ENCODE data around the gene RGSL1. TPM values are rescaled to one million over a fixed set of nuclear protein-coding genes. Genes with fewer than 3 reads are reported as not detected.
A peak's percentile ranks its signal among the peaks of the same experiment; 100 is the strongest.

The RGSL1 gene
- total RNA-seq, 2 donors from 2014 or later = not detected

DNA sequence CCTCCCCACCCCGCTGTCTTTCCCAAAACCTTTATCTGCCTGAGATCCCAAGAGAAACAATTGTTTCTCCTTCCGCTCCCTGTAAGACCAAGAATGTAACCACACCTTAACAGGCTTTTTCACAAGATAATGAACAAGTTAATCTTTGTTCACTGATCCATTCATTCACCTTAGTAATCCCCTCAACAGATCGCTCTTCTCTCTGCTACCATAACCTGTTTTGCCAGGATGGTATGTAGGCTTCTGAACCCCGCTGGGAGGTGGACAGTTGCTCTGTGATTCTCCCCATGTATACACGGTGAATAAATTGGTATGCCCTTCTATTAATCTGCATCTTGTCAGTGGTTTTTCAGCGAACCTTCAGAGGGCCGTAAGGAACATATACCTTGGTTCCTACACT is 18.7 kb upstream of the RGSL1 start:
- H3K36me3 Mint-ChIP-seq (ENCODE audit: low read depth) = no peaks in the 10 kb centered on the region
- WGBS, 2 experiments (ENCODE audit: insufficient coverage in 1 of 2, insufficient read length in 1 of 2) = 76 to 87% methylated on average over 6 to 7 of the region's 7 CpGs
- H3K9ac ChIP-seq (ENCODE audit: extremely low read depth, low read length, poor library complexity, severe bottlenecking) = peak overlapping the region; percentile 9
- H3K4me3 ChIP-seq (ENCODE audit: low read length) = peak overlapping the region; percentile 25
- H3K36me3 ChIP-seq (ENCODE audit: control insufficient read depth, insufficient read depth, low read length) = no peaks in the 10 kb centered on the region
- no peaks in the 10 kb centered on the region for H3K27me3 ChIP-seq (ENCODE audit: control insufficient read depth, insufficient read depth, low read length, poor library complexity, severe bottlenecking)
- no peaks in the 10 kb centered on the region for H3K27me3 Mint-ChIP-seq (ENCODE audit: insufficient read depth)
- DNase-seq = no peak
- peaks cover 9% of the 10 kb centered on the region for H3K9me3 Mint-ChIP-seq
- peak overlapping the region; percentile 54 for H3K27ac Mint-ChIP-seq
- H3K4me1 Mint-ChIP-seq = peaks cover 10% of the 10 kb centered on the region
- H3K4me3 Mint-ChIP-seq = no peak overlapping the region
- H3K4me1 ChIP-seq (ENCODE audit: control insufficient read depth, insufficient read depth, low read length) = no peaks in the 10 kb centered on the region
- no peak for TF ChIP-seq CTCF (conservative IDR thresholded peaks at IDR 0.05)
- no peaks in the 10 kb centered on the region for H3K9me3 ChIP-seq (ENCODE audit: control insufficient read depth, low read length)
- no peak overlapping the region for H3K27ac ChIP-seq (ENCODE audit: low read depth, low read length)

GRCh38 chr1:182433580-182433979 is 16.4 kb upstream of the RGSL1 start:
- Histone ChIP-seq H3K27ac (ENCODE audit: low read depth, low read length) (no peak overlapping the region), H3K9ac (ENCODE audit: extremely low read depth, low read length, poor library complexity, severe bottlenecking) (no peak overlapping the region), H3K4me3 (ENCODE audit: low read length) (no peak overlapping the region), H3K27me3 (ENCODE audit: control insufficient read depth, insufficient read depth, low read length, poor library complexity, severe bottlenecking) (no peaks in the 10 kb centered on the region), H3K9me3 (ENCODE audit: control insufficient read depth, low read length) (peaks cover 9% of the 10 kb centered on the region), H3K4me1 (ENCODE audit: control insufficient read depth, insufficient read depth, low read length) (no peaks in the 10 kb centered on the region), H3K36me3 (ENCODE audit: control insufficient read depth, insufficient read depth, low read length) (no peaks in the 10 kb centered on the region)
- peaks cover 3% of the 10 kb centered on the region for H3K36me3 Mint-ChIP-seq (ENCODE audit: low read depth)
- no peak overlapping the region for H3K27ac Mint-ChIP-seq
- H3K9me3 Mint-ChIP-seq = peaks cover 19% of the 10 kb centered on the region
- no peak for DNase-seq
- H3K4me1 Mint-ChIP-seq = peaks cover 10% of the 10 kb centered on the region
- no peak overlapping the region for H3K4me3 Mint-ChIP-seq
- 93% methylated on average over 1 of the region's 1 CpG; no CpG with 5 or more reads in 1 of the 2 experiments for WGBS, 2 experiments (ENCODE audit: insufficient coverage in 1 of 2, insufficient read length in 1 of 2)
- TF ChIP-seq CTCF (conservative IDR thresholded peaks at IDR 0.05) = no peak
- H3K27me3 Mint-ChIP-seq (ENCODE audit: insufficient read depth) = no peaks in the 10 kb centered on the region

DNA sequence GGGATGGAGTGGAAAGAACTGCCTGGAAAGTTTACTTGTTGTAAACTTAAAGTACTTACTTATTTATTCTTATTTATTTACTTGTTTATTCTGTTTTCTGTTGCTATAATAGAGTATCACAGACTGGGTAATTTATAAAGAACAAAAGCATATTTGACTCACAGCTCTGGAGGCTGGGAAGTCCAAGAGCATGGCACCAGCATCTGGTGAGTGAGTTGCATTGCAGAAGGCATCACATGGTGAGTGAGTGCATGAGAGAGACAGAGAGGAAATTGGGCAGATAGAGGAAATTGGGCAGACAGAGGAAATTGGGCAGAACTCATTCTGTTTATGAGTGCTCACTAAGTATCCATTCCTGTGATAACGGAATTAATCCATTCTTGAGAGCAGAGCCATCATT is 11.6 kb upstream of the RGSL1 start:
- Mint-ChIP-seq H3K9me3 (peaks cover 34% of the 10 kb centered on the region), H3K27me3 (ENCODE audit: insufficient read depth) (peaks cover 1% of the 10 kb centered on the region), H3K4me3 (no peak overlapping the region), H3K4me1 (peaks cover 5% of the 10 kb centered on the region), H3K36me3 (ENCODE audit: low read depth) (peaks cover 3% of the 10 kb centered on the region), H3K27ac (no peak overlapping the region)
- WGBS, 2 experiments (ENCODE audit: insufficient coverage in 1 of 2, insufficient read length in 1 of 2) = 91 to 100% methylated on average over 1 of the region's 1 CpG
- Histone ChIP-seq H3K4me1 (ENCODE audit: control insufficient read depth, insufficient read depth, low read length) (no peaks in the 10 kb centered on the region), H3K9ac (ENCODE audit: extremely low read depth, low read length, poor library complexity, severe bottlenecking) (no peak overlapping the region), H3K36me3 (ENCODE audit: control insufficient read depth, insufficient read depth, low read length) (no peaks in the 10 kb centered on the region), H3K9me3 (ENCODE audit: control insufficient read depth, low read length) (peaks cover 13% of the 10 kb centered on the region), H3K27ac (ENCODE audit: low read depth, low read length) (no peak overlapping the region), H3K27me3 (ENCODE audit: control insufficient read depth, insufficient read depth, low read length, poor library complexity, severe bottlenecking) (peaks cover 5% of the 10 kb centered on the region), H3K4me3 (ENCODE audit: low read length) (no peak overlapping the region)
- no peak for DNase-seq
- TF ChIP-seq CTCF (conservative IDR thresholded peaks at IDR 0.05) = no peak
